Measurements from ENCODE around the gene CPT1B.

Gene CPT1B

GRCh38 chr22:50584106-50585096, 6.2 kb upstream of the CPT1B start:
- DNase-seq = no peak

- no peak for DNase-seq
These were observed 5.2 kb upstream of the CPT1B start for GRCh38 chr22:50583294-50583861.

DNA sequence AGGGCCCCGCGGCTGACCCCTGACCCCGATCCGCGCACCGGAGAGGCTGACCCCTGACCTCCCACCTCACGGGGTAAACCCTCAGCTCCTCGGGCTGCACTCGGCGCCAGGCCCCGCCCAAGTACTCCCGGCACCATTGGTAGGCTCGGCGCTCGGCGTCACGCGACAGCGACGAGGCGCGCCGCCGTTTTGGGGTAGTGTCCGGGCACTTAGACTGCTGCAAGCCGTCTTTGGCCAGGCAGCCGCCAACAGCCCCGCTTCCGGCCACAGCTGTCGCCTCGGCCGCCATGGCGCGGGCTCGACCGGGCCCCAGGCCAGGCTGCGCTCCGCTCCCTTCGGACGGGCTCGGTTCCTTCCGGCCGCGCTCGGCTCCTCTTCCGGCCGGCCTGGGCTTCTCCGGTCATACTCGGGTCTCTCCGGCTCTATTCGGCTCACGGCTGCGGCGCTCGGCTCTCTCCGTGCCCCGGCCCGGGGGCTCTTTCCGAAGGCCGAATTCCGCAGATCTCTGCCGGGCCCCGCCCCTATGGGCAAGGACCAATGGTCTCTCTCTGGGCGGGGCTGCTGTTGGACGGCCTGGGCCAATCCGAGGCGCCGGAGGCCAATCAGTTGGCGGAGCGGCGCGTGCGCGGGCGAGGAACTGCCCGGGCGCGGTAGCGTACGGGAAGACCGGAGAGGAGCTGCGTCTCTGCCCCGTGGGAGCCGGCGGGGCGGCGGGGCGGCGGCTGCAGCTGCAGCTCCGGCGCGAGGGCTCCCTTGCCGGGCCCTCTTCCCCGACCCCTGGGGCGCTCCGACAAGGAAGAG, 4.5 kb upstream of the CPT1B start, which contains the start of gene CHKB:
Gene CHKB (minus strand): TSS at position 357 of the 801 bp plus-strand sequence. CDS start 68 bp downstream, at position 289.
- peak; percentile 99 for DNase-seq

GRCh38 chr22:50581950-50582492, 3.8 kb upstream of the CPT1B start:
- no peak for DNase-seq

- no peak for DNase-seq
These were observed 3.1 kb upstream of the CPT1B start for GRCh38 chr22:50581031-50581949.

DNA sequence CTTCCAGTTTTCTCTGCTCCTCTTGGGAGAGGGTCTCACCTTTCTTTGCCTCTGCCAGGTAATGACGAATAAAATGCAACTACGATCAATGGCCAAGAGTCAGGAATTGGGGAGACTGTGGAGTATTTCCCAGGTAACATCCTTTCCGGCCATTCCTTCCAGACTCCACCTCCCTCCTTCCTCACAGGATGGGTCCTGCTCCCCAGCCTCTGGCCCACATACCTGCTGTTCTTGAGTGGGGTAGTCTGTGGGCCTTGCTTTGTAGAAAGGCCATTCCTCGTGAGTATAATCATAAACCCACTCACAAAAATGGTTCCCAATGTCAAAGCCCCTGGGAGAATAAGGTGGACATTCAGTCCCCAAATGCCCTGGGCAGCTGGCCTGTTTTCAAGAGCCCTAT, 1.5 kb upstream of the CPT1B start:
- no peak for DNase-seq

- DNase-seq = no peak
These were observed 616 bp upstream of the CPT1B start for GRCh38 chr22:50578776-50579310.

DNA sequence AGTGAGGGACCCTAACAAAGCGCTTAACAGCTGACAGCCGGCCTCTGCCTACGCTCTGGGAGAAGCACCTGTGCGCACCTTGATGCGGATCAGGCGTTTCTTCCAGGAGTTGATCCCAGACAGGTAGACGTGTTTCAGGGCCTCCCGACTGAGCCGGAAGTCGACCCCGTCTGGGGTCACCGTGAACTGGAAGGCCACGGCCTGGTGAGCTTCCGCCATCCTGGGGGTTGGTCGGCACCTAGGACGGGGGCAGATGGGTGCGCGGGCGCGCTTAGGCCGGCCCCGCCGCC, 585 bp downstream of the CPT1B start:
- DNase-seq = no peak

GRCh38 chr22:50576806-50577696, 1.2 kb downstream of the CPT1B start:
- DNase-seq = no peak

- no peak for DNase-seq
These were observed 2.2 kb downstream of the CPT1B start for GRCh38 chr22:50576070-50576469.

- no peak for DNase-seq
These were observed 2.7 kb downstream of the CPT1B start for GRCh38 chr22:50575426-50575941.

DNA sequence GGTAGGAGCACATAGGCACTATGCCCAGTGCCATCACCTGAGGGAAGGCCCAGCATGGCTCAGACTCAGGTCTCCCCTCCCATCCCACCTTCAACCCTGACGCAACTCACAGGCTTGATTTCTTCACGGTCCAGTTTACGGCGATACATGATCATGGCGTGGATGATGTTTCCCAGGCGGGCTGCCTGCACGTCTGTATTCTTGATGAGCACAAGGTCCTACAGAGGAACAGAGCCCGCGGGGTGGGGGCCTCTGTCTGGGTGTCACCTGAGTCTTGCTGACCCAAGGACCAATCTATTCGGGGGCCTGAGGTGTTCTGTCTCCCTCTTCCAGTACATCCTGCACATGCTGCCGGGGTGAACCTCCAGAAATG, 3.9 kb downstream of the CPT1B start:
- no peak for DNase-seq

DNA sequence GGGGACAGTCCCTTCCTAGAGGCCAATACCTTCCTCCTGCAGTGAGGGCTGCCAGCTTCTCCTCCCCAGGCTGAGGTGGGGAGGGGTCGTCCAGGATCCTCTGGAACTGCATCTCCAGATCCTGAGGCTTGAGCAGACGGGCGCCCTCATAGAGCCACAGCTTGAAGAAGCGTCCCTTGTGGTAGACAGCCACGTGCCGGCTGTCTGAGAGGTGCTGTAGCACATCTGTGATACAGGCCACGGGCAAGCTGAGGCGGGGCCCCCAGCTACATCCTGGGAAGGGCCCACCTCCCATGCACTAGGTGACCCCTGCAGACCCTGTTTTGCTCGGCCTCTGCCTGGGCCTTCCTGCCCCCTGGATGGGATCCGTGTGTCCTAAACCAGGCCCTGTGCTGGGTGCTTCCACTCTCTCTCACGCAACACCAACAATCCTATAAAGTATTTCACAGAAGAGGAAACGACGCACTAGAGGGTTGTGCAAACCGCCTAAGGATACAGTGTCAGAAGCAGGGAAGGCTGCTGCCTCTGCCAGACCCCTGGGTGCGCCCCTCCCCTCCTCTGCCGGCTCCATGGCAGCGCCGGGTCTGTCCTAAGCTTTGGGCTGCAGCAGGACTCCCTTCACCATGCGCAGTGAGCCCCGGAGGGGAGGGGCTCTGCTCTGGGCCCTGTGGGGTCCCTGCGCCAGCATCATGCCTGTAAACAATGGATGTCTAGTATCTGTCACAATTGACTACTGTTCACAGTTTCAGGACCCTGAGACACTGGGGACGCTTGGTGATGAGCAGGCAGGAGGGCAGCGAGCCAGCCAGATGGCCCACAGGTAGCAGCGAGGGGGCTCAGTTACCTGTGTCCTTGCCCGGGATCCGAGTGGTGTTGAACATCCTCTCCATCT, 4.5 kb downstream of the CPT1B start:
- no peak for DNase-seq

GRCh38 chr22:50572965-50573364, 5.3 kb downstream of the CPT1B start:
- no peak for DNase-seq

DNA sequence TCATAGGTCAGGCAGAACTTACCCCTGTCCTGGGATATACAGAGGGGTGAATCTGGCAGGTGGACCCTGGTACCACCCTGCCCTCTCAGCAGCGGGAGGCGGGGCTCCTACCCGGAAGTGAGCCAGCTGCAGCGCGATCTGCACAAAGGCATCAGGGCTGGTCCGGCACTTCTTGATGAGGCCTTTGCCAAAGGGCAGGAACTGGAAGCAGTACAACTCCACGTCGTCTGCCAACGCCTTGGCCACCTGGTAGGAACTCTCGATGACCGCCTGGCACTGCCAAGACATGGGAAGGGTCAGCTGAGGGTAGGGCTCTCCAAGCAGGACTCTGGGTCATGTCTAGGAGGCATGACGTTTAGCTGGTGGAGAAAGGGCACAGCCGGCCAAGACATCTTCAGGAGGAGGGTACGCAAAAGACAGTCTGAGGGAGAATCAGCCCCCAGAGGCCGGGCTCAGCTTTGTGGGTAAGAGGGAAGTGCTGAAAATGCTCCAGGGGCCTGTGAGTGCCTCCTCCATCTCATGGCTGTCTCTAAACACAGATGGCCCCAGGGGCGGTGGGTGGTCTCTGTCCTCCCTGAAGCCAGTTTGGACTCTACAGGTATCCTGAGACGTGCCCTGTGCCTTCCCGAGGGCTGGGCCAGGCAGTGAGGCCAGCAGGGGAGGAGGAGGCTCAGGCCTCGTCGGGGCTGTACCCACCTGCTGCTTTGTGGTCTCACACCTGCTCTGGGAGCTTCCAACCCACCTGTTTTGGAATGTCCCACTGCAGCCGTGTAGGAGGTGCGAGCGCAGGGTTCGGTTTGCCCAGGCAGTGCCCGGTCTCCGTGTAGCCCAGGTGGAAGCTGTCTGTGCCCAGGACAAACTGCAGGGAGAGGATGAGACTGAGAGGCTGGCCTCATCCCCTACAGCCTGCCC, 6.7 kb downstream of the CPT1B start:
- no peak for DNase-seq

- no peak for DNase-seq
These were observed 7.4 kb downstream of the CPT1B start for GRCh38 chr22:50570861-50571260.

DNA sequence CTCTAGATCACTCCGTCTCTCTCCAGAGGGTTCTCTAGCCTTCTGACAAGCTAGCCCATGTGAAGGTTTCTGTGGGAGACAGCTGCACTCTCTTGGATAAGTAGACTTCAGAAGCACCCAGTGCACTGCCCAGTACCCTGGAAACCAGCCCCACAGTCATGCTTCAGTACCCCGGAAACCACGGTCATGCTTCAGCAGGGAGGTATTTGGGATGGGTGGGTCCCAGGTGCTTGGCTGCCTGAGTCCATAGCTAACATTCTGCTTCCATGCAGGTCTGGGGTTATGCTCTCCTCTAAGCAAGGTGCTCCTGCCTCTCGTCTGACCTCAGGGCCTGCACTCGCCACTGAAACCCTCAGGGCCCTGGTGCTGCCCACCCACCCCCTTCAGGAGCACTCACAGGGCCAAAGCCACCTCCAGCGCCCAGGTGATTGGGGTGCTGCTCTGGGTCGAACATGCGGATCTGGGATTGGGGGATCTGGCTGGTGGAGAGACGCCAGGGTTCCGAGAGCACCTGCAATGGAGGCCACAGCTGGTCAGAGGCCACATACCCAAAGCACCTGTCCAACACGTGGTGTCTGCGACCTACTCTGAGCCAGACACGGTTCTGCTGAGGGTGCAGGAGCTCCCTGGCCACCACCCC, 8.2 kb downstream of the CPT1B start:
- DNase-seq = no peak

DNA sequence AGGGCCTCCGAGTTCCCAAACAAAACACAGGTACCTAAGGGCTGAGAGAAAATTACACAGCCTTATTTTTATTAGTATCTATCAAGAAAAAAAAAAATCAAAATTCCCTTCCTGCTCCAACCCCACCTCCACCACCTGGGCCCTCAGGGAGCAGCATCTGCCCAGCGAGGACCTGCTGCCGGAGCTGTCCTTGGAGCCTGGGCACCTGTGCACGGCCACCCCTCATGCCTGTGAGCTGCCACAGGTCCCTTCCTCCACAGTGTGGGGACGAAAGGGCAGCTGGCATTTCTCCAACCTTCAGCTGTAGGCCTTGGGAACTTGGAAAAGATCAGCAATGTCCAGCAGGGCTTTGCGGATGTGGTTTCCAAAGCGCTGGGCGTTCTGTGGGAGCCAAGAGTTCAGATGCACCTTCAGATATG, 9.2 kb downstream of the CPT1B start:
- no peak for DNase-seq

Measured in amniotic stem cell (primary cell).